Activated CD4-positive, alpha-beta T cell treated with anti-CD3 and anti-CD28 coated beads, Interleukin-2, amount 10 ng/mL, durations not matched to agents 24 days and 14 days (primary cell): ENCODE data around the gene GPATCH8. TPM values are rescaled to one million over a fixed set of nuclear protein-coding genes. Genes with fewer than 3 reads are reported as not detected.
A peak's percentile ranks its signal among the peaks of the same experiment; 100 is the strongest.

ENCODE experiments used
- DNase-seq: peaks from one replicate; pipeline ENCODE4 v3.0.0; 2022
- H3K27ac Mint-ChIP-seq: one replicate; pipeline ENCODE4 v1.8.0; 2022; ENCODE audit warnings: mild to moderate bottlenecking, mixed read lengths
- H3K27me3 Mint-ChIP-seq: one replicate; pipeline ENCODE4 v1.8.0; 2022; ENCODE audit warnings: mixed read lengths
- H3K36me3 Mint-ChIP-seq: one replicate; pipeline ENCODE4 v1.8.0; 2022; ENCODE audit warnings: low read depth, mild to moderate bottlenecking, mixed read lengths
- H3K4me1 Mint-ChIP-seq: one replicate; pipeline ENCODE4 v1.8.0; 2021; ENCODE audit warnings: mixed read lengths
- H3K4me3 Mint-ChIP-seq: one replicate; pipeline ENCODE4 v1.8.0; 2022; ENCODE audit warnings: mild to moderate bottlenecking, moderate library complexity, mixed read lengths
- H3K9me3 Mint-ChIP-seq: one replicate; pipeline ENCODE4 v1.8.0; 2021; ENCODE audit warnings: mixed read lengths
- intact Hi-C: fragments of 100-400 bp; cut with micrococcal nuclease; formaldehyde crosslinking; loops from one replicate; pipeline ENCODE4 v1.15.1; 2023
- total RNA-seq: library from RNA; stranded (reverse); gene quantifications from 2 replicates; pipeline ENCODE4 v1.2.3, GENCODE V29; 2022

The GPATCH8 gene
- total RNA-seq, 1 donor from 2014 or later = 46.4 TPM

DNA sequence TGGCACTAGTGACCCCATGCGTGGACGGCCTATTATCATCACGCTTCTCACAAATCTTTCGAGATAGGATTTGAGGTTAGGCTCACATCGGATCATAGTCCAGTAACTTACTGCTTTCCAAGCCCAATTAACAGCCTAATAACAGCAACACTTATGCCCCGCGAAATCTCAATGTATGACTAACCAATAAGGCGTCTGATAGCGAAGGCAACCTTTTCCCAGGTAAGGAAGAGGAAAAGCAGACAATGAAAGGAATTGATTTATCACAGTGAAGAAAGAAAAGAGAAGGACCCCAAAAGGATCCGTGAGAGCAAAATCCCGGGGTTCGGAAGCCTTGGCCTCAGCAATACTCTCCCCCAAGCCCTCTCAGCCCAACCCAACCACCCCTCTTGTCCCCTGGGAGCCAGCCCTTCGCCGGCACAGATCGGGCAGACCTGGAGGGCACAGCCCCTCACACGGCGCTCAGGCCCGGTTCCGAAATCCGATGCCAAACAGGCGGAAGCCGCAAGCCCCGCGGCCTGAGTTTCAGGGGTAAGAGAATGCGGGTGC lies 534 bp downstream of the GPATCH8 start:
- Mint-ChIP-seq H3K36me3 (peaks cover 8% of the 10 kb centered on the region), H3K27me3 (peaks cover 2% of the 10 kb centered on the region), H3K9me3 (no peaks in the 10 kb centered on the region), H3K27ac (peak overlapping the region; percentile 94), H3K4me3 (peak overlapping the region; percentile 94), H3K4me1 (peaks cover 18% of the 10 kb centered on the region)
- intact Hi-C loops = loop anchor here (1.0 to 10.0 kb wide), 4 partner anchors 118 to 315 kb away; partner anchors contain the start of genes DBF4B, ITGA2B, TMUB2 and UBTF
- no peak for DNase-seq

DNA sequence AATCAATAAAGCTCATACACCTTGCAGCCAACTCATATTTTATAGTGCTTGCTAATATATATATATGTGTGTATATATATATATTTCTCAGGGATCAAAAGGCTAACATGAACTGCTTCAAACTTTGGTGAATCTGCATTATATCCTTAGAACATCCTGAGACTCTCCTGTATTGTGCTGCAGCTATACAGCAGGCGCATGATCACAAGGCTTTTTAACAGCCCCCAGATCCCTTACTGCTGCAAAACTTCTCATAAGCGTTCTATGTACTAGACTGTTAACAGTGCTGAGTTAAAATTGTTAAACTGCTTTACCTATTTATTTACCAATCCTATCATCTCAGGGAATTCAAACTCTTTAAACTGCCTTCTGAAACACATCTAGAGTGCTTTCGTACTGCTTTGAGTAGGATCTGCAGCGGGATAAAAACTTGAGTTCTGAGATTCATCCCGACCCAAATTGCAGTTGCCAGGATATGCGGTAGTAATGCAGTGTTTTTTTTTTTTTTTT lies 1.3 kb downstream of the GPATCH8 start:
- peaks cover 8% of the 10 kb centered on the region for H3K36me3 Mint-ChIP-seq
- H3K27ac Mint-ChIP-seq = peak overlapping the region; percentile 94
- intact Hi-C loops = loop anchor here (5.0 to 10.0 kb wide), 3 partner anchors 117 to 315 kb away; partner anchors contain the start of genes ITGA2B, TMUB2 and UBTF
- DNase-seq = no peak
- no peaks in the 10 kb centered on the region for H3K9me3 Mint-ChIP-seq
- H3K4me3 Mint-ChIP-seq = peak overlapping the region; percentile 94
- peaks cover 2% of the 10 kb centered on the region for H3K27me3 Mint-ChIP-seq
- peaks cover 18% of the 10 kb centered on the region for H3K4me1 Mint-ChIP-seq

- Mint-ChIP-seq H3K36me3 (peaks cover 9% of the 10 kb centered on the region), H3K4me3 (no peak overlapping the region), H3K27ac (no peak overlapping the region), H3K4me1 (peaks cover 19% of the 10 kb centered on the region), H3K9me3 (no peaks in the 10 kb centered on the region), H3K27me3 (no peaks in the 10 kb centered on the region)
- intact Hi-C loops = loop anchor here (5.0 to 10.0 kb wide), 3 partner anchors 115 to 312 kb away; partner anchors contain the start of genes ITGA2B, TMUB2 and UBTF
- no peak for DNase-seq
Measured at GRCh38 chr17:44499722-44500121, 3.5 kb downstream of the GPATCH8 start.

DNA sequence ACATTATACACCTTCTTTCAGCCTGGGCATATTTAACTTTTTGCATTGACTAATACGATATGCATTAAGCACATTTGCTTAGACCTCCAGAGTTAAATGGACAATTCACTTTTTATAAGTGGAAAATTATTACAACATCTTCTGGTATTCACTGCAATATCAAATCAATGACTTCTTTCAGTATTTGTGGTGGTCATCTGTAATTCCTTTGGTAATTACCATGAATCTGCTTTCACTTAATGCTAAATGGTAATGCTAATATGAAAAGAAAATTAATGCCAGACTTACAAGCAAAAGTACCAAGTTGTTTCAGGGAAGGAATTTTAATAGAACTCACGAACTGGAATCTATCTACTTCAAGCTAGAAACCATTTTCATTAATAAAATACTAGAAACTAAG lies 6.4 kb downstream of the GPATCH8 start:
- no peak overlapping the region for H3K27ac Mint-ChIP-seq
- DNase-seq = no peak
- intact Hi-C loops = no loop called here
- H3K27me3 Mint-ChIP-seq = no peaks in the 10 kb centered on the region
- no peaks in the 10 kb centered on the region for H3K9me3 Mint-ChIP-seq
- peaks cover 20% of the 10 kb centered on the region for H3K36me3 Mint-ChIP-seq
- H3K4me3 Mint-ChIP-seq = no peak overlapping the region
- H3K4me1 Mint-ChIP-seq = peaks cover 20% of the 10 kb centered on the region

- H3K4me1 Mint-ChIP-seq = peaks cover 8% of the 10 kb centered on the region
- DNase-seq = no peak
- no peaks in the 10 kb centered on the region for H3K27me3 Mint-ChIP-seq
- H3K36me3 Mint-ChIP-seq = peaks cover 37% of the 10 kb centered on the region
- H3K4me3 Mint-ChIP-seq = no peak overlapping the region
- no peak overlapping the region for H3K27ac Mint-ChIP-seq
- peaks cover 3% of the 10 kb centered on the region for H3K9me3 Mint-ChIP-seq
- intact Hi-C loops = no loop called here
Measured at GRCh38 chr17:44493339-44493738, 9.9 kb downstream of the GPATCH8 start.

DNA sequence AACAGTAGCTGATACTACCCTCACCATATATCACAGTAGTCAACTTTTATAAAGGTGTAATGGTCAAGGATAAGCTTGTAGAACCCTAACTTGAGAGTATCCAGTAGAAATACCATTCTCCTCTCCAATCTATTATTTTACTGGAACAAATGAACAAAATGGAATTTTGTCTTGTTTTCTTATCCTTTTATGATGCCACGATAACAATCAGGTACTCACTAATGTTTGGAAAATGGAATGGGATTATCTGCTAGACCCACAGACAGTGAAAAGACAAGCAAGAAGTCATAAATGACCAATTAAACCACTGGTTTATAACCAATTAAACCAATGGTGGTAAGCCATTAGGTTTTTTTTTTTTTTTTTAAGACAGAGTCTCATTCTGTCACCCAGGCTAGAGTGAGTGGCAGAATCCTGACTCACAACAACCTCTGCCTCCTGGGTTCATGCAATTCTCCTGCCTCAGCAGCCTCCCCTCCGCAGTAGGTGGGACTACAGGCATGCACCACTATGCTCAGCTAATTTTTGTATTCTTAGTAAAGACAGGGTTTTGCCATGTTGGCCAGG lies 10.4 kb downstream of the GPATCH8 start:
- intact Hi-C loops = no loop called here
- peaks cover 34% of the 10 kb centered on the region for H3K36me3 Mint-ChIP-seq

DNA sequence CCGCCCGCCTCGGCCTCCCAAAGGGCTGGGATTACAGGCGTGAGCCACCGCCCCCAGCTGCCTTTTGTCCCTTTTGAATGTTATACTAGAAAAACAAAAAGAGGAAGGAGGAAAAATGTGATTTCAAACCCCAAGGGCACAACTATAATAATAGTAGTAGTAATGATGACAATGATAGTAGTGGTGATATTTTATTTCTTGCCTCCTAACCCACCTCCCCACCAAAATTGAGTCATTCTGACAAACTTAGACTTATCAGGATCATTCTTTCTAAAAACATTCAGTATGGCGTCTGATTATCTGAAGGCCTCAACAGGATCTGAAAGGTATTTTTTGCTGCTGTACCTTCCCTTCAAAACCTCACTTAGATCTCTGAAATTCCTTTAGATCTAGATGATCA lies 13.6 kb downstream of the GPATCH8 start:
- Mint-ChIP-seq H3K4me1 (peaks cover 6% of the 10 kb centered on the region), H3K9me3 (peaks cover 3% of the 10 kb centered on the region), H3K27ac (no peak overlapping the region), H3K27me3 (no peaks in the 10 kb centered on the region), H3K36me3 (peaks cover 38% of the 10 kb centered on the region), H3K4me3 (no peak overlapping the region)
- DNase-seq = no peak
- intact Hi-C loops = no loop called here

More for the DNA sequence above, 10.4 kb downstream of the GPATCH8 start:
- no peak overlapping the region for H3K27ac Mint-ChIP-seq
- H3K4me1 Mint-ChIP-seq = peaks cover 6% of the 10 kb centered on the region
- H3K4me3 Mint-ChIP-seq = no peak overlapping the region
- no peaks in the 10 kb centered on the region for H3K27me3 Mint-ChIP-seq
- peaks cover 3% of the 10 kb centered on the region for H3K9me3 Mint-ChIP-seq
- no peak for DNase-seq

DNA sequence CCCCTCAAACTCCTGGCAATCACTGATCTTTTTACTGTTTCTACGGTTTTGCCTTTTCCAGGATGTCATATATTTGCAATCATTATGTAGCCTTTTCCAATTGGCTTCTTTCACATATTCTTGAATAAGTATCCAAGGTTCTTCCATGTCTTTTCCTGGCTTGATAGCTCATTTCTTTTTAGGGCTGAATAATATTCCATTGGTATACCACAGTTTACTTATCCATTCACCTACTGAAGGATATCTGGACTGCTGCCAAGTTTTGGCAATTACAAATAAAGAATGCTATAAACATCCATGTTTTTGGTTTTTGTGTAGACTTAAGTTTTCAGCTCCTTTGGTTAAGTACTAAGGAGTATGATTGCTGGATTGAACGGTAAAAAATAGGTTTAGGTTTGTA lies 16.0 kb downstream of the GPATCH8 start:
- Mint-ChIP-seq H3K27ac (no peak overlapping the region), H3K4me3 (no peak overlapping the region), H3K36me3 (peaks cover 27% of the 10 kb centered on the region), H3K9me3 (peaks cover 3% of the 10 kb centered on the region), H3K4me1 (peaks cover 3% of the 10 kb centered on the region), H3K27me3 (no peaks in the 10 kb centered on the region)
- DNase-seq = no peak
- intact Hi-C loops = no loop called here

DNA sequence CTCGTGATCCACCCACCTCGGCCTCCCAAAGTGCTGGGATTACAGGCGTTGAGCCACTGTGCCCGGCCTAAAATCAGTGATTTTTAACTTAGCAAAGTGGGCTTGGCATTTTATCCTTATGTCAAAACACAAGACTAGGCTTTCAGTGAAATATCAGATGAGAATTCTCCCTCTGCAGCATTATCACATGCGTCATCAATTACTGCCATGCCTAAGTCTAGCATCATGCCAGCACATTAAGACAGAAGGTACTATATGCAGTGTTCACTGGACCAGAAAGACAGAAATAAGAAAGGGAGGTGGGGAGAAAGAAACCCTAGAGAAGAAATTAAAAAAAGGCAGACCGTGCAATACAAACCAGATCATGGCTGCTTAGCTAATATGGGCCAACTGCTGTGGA lies 29.8 kb downstream of the GPATCH8 start:
- H3K4me1 Mint-ChIP-seq = no peaks in the 10 kb centered on the region
- no peak overlapping the region for H3K27ac Mint-ChIP-seq
- H3K36me3 Mint-ChIP-seq = peaks cover 13% of the 10 kb centered on the region
- H3K4me3 Mint-ChIP-seq = no peak overlapping the region
- no peaks in the 10 kb centered on the region for H3K27me3 Mint-ChIP-seq
- no peaks in the 10 kb centered on the region for H3K9me3 Mint-ChIP-seq
- intact Hi-C loops = no loop called here
- DNase-seq = no peak

GRCh38 chr17:44469676-44470075 lies 33.5 kb downstream of the GPATCH8 start:
- Mint-ChIP-seq H3K36me3 (peaks cover 21% of the 10 kb centered on the region), H3K27ac (no peak overlapping the region), H3K4me1 (peaks cover 7% of the 10 kb centered on the region), H3K4me3 (no peak overlapping the region), H3K9me3 (no peaks in the 10 kb centered on the region), H3K27me3 (no peaks in the 10 kb centered on the region)
- no peak for DNase-seq
- intact Hi-C loops = no loop called here

DNA sequence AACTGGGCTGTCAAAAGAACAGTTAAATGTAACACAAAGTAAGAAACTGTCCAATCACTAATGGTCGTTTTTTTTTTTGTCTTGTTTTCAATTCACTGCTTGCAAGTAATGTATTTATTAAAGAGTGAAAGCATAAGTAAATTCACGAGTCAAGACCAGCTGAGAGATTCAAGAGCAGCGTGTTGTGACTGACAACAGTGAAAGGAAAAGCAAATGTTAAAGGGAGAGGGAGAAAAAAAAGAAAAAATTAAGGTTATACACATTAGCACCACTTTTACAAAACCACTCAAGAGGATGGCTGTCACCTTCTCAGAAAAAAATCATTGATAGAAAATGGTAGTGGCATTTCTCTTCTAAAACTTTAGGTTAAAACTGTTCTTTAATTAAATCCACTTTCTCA lies 36.1 kb downstream of the GPATCH8 start:
- DNase-seq = no peak
- Mint-ChIP-seq H3K4me1 (peaks cover 14% of the 10 kb centered on the region), H3K27me3 (no peaks in the 10 kb centered on the region), H3K9me3 (no peaks in the 10 kb centered on the region), H3K36me3 (peaks cover 26% of the 10 kb centered on the region), H3K27ac (no peak overlapping the region), H3K4me3 (no peak overlapping the region)
- intact Hi-C loops = no loop called here

DNA sequence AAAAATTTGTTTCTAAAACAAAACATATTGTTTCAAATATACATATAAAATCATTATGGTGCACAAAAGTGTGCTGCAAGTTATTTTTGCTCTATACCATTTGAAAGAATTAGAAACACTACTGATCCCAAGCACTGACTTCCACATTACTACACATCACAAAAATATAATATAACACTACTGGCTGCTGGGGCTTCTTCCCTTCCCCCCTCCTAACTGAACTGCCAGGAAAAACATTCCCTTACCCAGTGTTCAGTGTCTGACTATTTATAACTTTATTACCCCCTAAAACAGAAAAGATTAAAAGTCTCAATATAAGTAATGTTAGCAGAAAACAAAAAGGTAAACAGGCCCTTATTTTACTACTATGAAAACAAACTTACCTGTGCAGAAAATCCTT lies 36.9 kb downstream of the GPATCH8 start:
- no peak for DNase-seq
- intact Hi-C loops = no loop called here
- Mint-ChIP-seq H3K36me3 (peaks cover 25% of the 10 kb centered on the region), H3K27me3 (no peaks in the 10 kb centered on the region), H3K4me1 (peaks cover 14% of the 10 kb centered on the region), H3K27ac (no peak overlapping the region), H3K4me3 (no peak overlapping the region), H3K9me3 (no peaks in the 10 kb centered on the region)

GRCh38 chr17:44465897-44466296 lies 37.3 kb downstream of the GPATCH8 start:
- no peaks in the 10 kb centered on the region for H3K9me3 Mint-ChIP-seq
- peaks cover 23% of the 10 kb centered on the region for H3K36me3 Mint-ChIP-seq
- H3K4me3 Mint-ChIP-seq = no peak overlapping the region
- intact Hi-C loops = no loop called here
- no peak overlapping the region for H3K27ac Mint-ChIP-seq
- DNase-seq = no peak
- H3K27me3 Mint-ChIP-seq = no peaks in the 10 kb centered on the region
- peaks cover 14% of the 10 kb centered on the region for H3K4me1 Mint-ChIP-seq

DNA sequence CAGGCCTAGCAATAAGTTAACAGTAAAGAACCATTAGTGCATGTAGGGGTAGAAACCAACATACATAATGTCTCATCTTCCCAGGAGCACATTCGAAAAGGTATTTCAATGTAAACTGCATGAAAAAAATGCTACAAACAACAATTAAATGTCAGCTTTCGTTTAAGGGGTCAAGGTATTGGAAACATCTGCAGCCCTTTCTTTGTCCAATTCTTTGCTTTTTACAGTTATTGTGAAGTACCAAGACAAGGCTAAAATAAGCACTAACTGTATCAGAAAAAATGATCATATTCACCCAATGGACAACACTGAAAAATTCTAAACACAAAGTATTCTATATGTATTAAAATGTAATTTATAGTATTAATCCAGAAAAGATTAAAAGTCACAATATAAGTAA lies 37.9 kb downstream of the GPATCH8 start:
- intact Hi-C loops = no loop called here
- H3K4me3 Mint-ChIP-seq = no peak overlapping the region
- peaks cover 14% of the 10 kb centered on the region for H3K4me1 Mint-ChIP-seq
- no peak for DNase-seq
- no peaks in the 10 kb centered on the region for H3K9me3 Mint-ChIP-seq
- no peak overlapping the region for H3K27ac Mint-ChIP-seq
- peaks cover 21% of the 10 kb centered on the region for H3K36me3 Mint-ChIP-seq
- no peaks in the 10 kb centered on the region for H3K27me3 Mint-ChIP-seq
